SK-N-SH (cell line): ENCODE results near the gene SSBP2.

Source experiments
- CTCF ChIP-seq: fragments of 200-600 bp; sonication (generic); IDR thresholded peaks from 2 replicates; pipeline ENCODE4 v1.6.1; 2017; ENCODE audit warnings: antibody characterized with exemption, mild to moderate bottlenecking, moderate library complexity
- EP300 ChIP-seq, 2 experiments: IDR thresholded peaks; 2 replicates each; pipeline versions ENCODE4 v1.4.0 to v1.6.1; 2012; ENCODE audit warnings: borderline replicate concordance in 1 of 2, low read depth in 1 of 2, low read length in 1 of 2

DNA sequence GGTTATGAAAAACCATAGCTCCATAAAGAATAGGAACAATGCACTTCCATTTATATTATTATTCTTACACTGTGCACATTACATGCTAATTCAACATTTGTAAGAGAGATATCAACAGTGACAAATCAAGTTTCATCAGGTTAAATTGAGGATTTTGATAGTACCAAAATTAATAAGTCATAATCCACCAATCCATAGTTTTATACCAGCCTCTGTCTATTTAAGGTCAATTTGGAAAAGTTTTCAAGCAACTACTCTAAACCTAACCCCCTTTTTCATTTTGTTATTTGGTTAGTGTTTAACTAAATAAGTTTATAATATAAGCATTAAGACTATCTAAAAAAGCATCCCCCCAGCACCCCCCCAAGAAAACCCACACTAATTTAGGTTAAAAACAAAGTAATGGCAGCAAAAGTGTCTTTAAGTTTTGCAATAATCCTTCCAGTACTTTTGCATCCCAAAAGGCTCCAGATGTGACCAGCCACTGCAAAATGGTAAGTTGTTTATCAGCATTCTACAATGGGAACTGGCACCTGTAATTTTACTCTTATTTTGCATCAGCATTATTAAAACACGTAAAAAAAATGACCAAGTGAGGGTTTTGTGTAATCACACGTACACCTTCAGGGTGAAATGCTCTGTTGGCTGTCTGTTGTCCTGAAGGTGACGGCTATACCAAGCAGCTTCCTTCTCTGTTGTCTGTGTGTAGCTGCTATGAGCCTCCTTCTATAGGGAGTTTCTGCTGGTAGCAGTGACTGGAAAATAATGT lies 36.8 kb upstream of the SSBP2 start:
- TF ChIP-seq CTCF = no peak
- no peak for TF ChIP-seq EP300 (IDR thresholded peaks at IDR 0.05; ENCODE audit: borderline replicate concordance in 1 of 2, low read depth in 1 of 2, low read length in 1 of 2)
